Stimulated activated naive CD8-positive, alpha-beta T cell treated with anti-CD3 and anti-CD28 coated beads, Interleukin-15, amount 100 ng/mL, for 72 hours (primary cell): Measurements from ENCODE around the gene C15orf39.
A peak's percentile ranks its signal among the peaks of the same experiment; 100 is the strongest.
"Not testable (repeated sequence)": the region's sequence is repeated elsewhere in the genome, so short reads cannot be mapped to it uniquely, and the experiment has no call there.

Experiments
- ATAC-seq: fragments of 150-1000 bp; cut with Tn5 transposase; 2 replicates; pipeline ENCODE4 v1.10.0; 2021; ENCODE audit warnings: mild to moderate bottlenecking, moderate library complexity
- DNase-seq, 2 donors: peaks; one replicate each; pipeline ENCODE4 v3.0.0; 2021 to 2022
- H3K27ac Mint-ChIP-seq, 2 donors: one replicate each; pipeline ENCODE4 v1.8.0; 2022; ENCODE audit warnings: mild to moderate bottlenecking in 2 of 2, mixed read lengths in 2 of 2, moderate library complexity in 2 of 2
- H3K27me3 Mint-ChIP-seq: one replicate; pipeline ENCODE4 v1.8.0; 2022; ENCODE audit warnings: mixed read lengths
- H3K4me1 Mint-ChIP-seq: one replicate; pipeline ENCODE4 v1.8.0; 2022; ENCODE audit warnings: mild to moderate bottlenecking, mixed read lengths
- H3K4me3 Mint-ChIP-seq, 2 donors: one replicate each; pipeline ENCODE4 v1.8.0; 2022; ENCODE audit warnings: mild to moderate bottlenecking in 2 of 2, mixed read lengths in 2 of 2, moderate library complexity in 1 of 2
- H3K9me3 Mint-ChIP-seq, 2 donors: one replicate each; pipeline ENCODE4 v1.8.0; 2022; ENCODE audit warnings: mixed read lengths in 2 of 2

Gene C15orf39

DNA sequence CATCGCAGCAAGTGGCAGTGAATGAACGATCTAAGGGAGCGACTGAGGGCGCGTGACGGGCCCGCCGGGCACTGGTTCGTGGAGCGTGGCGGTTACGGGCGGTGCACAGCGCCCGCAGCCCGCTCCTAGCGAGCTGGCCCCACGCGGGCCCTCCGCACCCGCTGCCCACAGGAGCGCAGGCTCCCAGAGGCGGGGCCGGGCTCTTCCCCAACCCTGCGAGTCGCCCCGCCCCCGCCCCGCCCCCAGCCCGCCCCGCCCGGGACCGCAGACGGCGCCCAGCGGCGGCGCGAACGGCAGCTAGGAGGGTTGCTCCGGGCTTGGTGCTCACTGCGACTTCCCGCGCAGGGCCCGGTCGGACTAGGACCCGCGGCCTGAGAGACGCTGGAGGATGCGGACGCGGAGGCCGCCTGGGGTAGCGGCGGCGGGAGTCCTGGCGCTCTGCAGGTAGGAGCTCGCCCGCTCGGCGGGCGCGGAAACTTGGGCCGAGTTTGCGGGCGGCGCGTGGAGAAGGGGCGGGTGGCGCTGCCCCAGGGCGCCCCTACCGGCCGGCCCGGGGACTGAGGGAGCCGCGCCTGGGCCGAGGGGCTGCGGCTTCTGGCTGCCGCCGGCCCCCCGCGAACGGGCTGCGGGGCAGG, at the start of gene C15orf39:
Gene C15orf39, plus strand, starts transcription at position 267 of the 635 bp plus-strand sequence. CDS start 4,167 bp downstream, outside the sequence.
- Mint-ChIP-seq H3K4me1 (peaks cover 71% of the 10 kb centered on the region), H3K27ac (peak within 1 kb of the TSS; percentile 82 to 99), H3K9me3 (no peaks in the 10 kb centered on the region), H3K4me3 (peak within 1 kb of the TSS; percentile 89 to 95), H3K27me3 (no peaks in the 10 kb centered on the region)
- DNase-seq: peak; percentile 77 to 87
- ATAC-seq: peak; percentile 68

DNA sequence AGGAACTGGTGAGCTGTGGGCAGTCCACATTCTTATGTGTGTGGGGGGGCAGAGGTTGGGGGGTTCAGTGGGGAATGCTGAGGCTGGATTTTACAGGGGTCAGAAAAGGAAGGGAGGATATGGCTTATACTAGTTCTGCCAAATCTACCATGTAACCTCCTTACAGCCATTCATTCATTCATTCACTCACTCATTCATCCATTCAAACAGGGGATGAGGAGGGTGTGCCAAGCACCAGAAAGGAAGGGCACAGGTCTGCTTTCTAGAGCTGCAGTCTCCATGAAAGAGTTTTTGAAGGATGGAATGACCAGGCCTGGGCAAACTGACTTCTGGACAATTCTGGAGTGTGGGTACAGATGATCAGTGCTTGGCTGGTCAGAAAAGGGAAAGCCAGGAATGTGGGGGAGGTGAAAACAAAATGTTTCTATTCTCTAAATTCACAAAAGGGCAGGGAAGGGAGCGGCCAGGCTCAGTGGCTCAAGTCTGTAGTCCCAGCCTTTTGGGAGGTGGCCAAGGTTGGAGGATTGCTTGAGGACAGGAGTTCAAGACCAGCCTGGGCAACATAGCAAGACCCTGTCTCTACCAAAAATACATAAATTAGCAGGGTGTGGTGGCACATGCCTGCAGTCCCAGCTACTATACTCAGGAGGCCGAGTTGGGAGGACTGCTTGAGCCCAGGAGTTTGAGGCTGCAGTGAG, 49.2 kb upstream of the C15orf39 start:
- no peak overlapping the region for H3K4me3 Mint-ChIP-seq
- no peak for ATAC-seq

DNA sequence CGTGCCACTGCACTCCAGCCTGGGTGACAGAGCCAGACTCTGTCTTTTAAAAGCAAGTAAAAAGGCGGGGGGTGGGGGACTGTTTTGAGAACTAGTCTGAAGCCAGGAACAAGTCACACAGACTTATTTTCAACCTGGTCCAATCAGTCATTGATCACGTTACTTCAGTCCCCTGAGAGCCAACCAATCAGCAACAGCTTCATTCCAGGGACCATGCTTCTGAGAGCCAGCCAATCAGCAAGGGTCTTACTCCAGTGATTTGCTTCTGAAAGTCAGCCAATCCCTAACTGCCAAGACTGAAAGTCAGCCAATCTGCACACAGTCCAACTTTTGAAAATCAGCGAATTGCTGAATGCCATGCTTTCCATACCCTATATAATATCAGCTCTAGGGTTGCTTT, 48.6 kb upstream of the C15orf39 start:
- H3K27me3 Mint-ChIP-seq: peaks cover 23% of the 10 kb centered on the region
- DNase-seq: no peak
- H3K4me3 Mint-ChIP-seq: no peak overlapping the region
- H3K4me1 Mint-ChIP-seq: peaks cover 43% of the 10 kb centered on the region
- peak; percentile 15 for ATAC-seq
- H3K9me3 Mint-ChIP-seq: peaks cover 6 to 16% of the 10 kb centered on the region in 2 donors
- peak overlapping the region in 1 of 2 donors; percentile 46 for H3K27ac Mint-ChIP-seq

More for the DNA sequence above, 49.2 kb upstream of the C15orf39 start:
- H3K9me3 Mint-ChIP-seq: peaks cover 6 to 16% of the 10 kb centered on the region in 2 donors
- H3K4me1 Mint-ChIP-seq: peaks cover 43% of the 10 kb centered on the region
- peaks cover 23% of the 10 kb centered on the region for H3K27me3 Mint-ChIP-seq
- no peak for DNase-seq
- no peak overlapping the region for H3K27ac Mint-ChIP-seq

DNA sequence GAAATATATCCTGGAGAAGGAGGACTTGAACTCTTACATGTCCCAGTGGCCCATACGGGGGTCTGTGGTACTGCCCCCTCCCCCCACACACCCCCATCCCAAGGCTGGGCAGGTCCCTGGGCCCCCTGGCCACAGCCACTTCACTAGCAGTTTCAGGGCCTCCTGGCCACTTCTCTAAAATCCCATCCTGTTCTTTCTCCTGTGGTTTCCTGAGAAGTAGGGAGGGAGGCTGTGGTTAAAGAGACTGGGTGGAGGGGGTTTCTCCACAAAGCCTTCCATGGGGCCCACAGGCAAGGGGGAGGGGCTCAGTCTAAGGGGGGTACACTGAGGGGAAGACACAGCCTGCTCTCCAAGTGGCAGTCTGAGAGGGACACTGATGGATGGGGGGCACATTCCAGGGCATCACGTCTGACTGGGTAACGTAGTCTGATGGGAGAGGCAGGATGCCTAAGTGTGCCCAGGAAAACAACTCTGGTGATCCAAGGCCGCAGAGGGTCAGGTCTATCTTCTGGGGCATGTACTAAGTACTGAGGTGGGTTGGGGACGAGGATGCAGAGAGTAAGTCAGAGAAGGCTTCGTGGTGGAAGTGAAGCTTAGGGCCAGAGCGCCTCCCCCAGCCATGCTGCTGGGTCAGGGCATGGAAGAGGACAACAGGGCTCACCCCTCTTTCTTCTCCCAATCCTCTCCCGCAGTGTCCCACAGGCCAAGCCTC, 48.0 kb upstream of the C15orf39 start:
- peak overlapping the region; percentile 19 to 38 for H3K27ac Mint-ChIP-seq
- peaks cover 43% of the 10 kb centered on the region for H3K4me1 Mint-ChIP-seq
- H3K9me3 Mint-ChIP-seq: peaks cover 6 to 16% of the 10 kb centered on the region in 2 donors
- ATAC-seq: peak; percentile 21
- H3K4me3 Mint-ChIP-seq: peak overlapping the region; percentile 2 to 10
- H3K27me3 Mint-ChIP-seq: peaks cover 23% of the 10 kb centered on the region
- no peak for DNase-seq

DNA sequence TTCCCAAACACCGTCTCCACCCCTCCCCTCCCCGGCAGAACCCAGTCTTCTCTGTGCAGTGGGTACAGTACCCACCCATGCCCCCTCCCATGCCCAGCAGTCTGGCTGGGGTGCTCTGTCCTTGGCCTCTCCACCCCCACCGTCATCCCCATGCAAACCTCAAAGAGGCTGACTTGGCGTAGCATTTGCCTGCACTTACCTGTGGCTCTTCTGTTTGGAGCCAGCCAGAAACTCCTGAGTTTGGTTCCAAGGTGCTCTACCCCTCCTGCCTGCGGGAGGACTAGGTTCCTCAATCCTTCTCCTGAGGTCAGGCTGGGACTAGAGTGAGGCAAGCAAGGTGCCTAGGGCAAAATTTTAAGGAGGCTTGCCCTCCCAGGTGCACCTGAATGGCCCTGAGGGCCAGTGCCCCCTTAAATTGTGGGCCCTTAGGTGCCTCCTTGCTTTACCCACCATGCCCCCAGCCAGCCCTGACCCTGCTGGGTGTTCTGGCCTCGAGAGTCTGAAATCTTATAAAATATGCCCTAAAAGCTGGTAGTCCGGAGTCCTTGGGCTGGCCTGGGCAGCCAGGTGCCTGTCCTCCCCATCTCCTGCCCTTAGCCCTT, 47.1 kb upstream of the C15orf39 start:
- DNase-seq (no peak), ATAC-seq (no peak)
- Mint-ChIP-seq H3K27me3 (peaks cover 23% of the 10 kb centered on the region), H3K27ac (peak overlapping the region in 1 of 2 donors; percentile 69), H3K9me3 (peaks cover 6 to 15% of the 10 kb centered on the region in 2 donors), H3K4me3 (no peak overlapping the region), H3K4me1 (peaks cover 43% of the 10 kb centered on the region)

DNA sequence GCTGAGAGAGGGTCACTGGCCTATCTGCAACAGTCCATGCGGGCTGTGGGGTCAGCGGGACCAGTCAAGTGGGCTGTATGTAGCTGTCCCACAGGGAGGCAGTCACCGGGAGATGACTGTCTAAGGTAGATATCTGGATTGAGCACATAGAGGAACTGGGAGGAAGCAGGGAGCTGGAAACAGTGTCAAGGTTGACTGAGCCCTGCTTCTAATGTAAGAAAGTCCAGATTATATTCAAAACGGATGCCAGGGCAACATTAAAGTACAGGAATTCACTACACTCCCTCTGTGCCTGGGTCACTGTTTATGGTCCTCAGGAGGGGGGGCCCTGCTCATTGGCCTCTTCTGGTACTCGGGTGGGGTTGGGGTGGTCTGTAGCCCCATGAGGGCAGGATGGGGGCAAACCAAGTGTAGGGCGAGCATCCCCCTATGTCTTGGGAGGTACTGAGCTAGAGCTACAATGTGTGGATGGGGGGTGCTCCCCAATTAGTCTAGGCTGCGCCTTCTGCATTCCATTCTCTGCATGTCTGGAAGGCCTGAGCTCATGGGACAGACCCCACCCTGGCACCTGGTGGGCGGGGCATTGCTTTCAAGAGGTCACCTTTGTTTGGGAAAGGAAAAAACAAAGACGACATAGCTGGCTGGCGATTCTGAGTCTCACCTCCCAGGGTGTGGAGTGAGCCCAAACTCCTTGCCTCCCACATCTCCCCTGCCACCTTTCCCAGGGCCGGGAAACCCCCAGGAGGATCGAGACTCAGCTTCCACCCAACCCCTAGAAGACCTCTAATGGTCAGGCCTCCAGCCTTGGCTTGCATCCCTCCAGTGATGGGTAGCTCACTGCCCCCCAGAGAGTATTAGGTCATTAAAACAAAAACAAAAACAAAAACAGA, 45.1 kb upstream of the C15orf39 start:
- H3K27ac Mint-ChIP-seq: peak overlapping the region in 1 of 2 donors; percentile 34

DNA sequence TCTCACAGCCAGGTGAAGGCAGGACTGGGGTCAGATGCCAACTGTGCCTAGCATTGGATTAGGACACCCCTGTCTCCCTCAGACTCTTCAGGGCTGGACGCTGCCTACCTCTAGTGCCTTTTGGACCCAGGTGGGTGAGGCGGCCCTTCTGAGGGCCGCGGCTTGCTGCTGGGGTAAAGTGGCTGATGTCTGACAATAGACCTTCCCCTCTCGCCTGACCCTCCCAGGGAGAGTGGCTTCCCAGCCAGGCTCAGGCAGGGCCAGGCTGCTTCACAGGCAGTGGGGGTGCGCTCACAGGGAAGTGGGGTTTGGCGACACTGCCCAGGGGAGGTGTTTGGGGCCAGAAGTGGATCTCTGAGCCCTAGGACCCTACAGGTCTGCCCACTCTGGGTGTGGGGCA, 43.3 kb upstream of the C15orf39 start:
- Mint-ChIP-seq H3K4me1 (peaks cover 14% of the 10 kb centered on the region), H3K9me3 (no peaks in the 10 kb centered on the region), H3K27ac (no peak overlapping the region), H3K27me3 (peaks cover 21% of the 10 kb centered on the region), H3K4me3 (no peak overlapping the region)
- ATAC-seq: no peak
- no peak for DNase-seq

More for the DNA sequence above, 45.1 kb upstream of the C15orf39 start:
- ATAC-seq (no peak), DNase-seq (no peak)
- H3K9me3 Mint-ChIP-seq: peaks cover 0 to 5% of the 10 kb centered on the region in 2 donors
- H3K4me1 Mint-ChIP-seq: peaks cover 28% of the 10 kb centered on the region
- H3K27me3 Mint-ChIP-seq: peaks cover 23% of the 10 kb centered on the region
- no peak overlapping the region for H3K4me3 Mint-ChIP-seq

DNA sequence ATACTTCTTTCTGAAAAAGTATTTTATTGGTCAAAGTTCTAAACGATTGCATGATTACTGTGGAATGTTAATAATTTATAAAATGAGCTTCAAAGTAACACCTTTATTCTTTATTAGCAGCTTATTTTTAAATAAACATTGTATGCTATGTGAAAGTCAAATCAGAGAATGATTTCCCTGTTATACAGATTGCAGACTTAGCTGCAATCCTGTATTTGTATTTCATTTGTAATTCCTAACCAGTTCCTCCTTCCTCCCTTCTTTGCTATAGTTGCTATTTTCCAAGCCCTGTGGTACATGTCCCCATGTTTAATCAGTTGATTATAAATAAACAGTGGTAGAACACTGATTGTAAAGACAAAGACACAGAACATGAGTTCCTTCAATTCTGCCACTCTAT, 42.4 kb upstream of the C15orf39 start:
- peaks cover 5% of the 10 kb centered on the region for H3K4me1 Mint-ChIP-seq
- peaks cover 13% of the 10 kb centered on the region for H3K27me3 Mint-ChIP-seq
- no peak overlapping the region for H3K27ac Mint-ChIP-seq
- H3K9me3 Mint-ChIP-seq: no peaks in the 10 kb centered on the region
- H3K4me3 Mint-ChIP-seq: no peak overlapping the region
- DNase-seq (no peak), ATAC-seq (no peak)

DNA sequence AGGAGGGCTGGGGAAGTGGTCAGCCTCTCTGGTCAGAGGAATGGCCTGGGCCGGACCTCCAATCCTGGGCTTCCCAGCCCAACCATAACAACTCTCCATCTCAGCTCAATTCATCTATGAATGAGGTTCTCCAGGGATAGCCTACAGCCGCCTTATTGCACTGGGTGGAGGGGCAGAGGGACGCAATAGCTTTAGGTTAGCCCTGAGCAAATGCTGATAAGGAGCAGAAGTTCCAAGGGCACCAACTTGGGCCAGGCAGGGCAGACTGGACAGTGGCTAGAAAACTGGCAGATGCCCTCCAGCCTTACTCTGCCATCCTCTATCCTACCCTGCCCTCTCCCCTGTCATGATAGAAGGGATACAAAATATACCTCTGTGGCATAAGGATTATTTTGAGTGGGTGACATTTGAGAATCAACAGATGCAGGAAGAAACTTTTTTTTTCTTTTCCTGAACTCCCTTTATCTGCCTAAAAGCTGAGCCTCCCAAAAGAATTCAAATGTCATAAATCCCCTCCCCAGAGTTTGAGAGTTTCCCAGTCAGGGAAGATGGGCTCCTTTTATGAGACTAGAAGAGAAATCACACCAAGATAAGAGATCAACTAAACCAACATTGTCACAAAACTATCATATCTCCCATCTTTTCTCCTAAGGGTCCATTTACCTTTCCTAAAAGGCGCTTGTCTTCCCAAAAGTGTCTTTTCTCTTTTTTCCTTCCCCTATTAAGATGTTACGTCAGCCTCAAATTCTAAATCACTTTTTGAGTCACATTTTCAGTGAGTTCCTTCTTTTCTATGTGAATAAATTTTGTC, 40.4 kb upstream of the C15orf39 start:
- Mint-ChIP-seq H3K9me3 (no peaks in the 10 kb centered on the region), H3K4me1 (peaks cover 6% of the 10 kb centered on the region), H3K27me3 (peaks cover 3% of the 10 kb centered on the region), H3K4me3 (no peak overlapping the region), H3K27ac (no peak overlapping the region)
- ATAC-seq (no peak), DNase-seq (no peak)

DNA sequence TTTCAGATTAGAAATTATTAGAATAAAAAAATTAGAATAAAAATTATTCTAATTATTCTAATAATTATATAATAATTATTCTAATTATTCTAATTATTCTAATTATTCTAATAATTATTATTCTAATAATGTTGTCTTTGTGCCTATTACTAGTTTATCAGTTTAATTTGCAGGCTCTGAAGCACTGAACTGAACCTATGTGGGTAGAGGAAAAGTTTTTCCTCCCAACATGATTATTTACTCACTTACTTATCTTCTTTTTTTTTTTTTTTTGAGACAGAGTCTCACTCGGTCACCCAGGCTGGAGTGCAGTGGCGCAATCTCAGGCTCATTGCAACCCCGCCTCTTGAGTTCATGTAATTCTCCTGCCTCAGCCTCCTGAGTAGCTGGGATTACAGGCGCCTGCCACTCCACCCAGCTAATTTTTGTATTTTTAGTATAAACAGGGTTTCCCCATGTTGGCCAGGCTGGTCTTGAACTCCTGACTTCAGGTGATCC, 39.7 kb upstream of the C15orf39 start:
- ATAC-seq (no peak), DNase-seq (no peak)
- Mint-ChIP-seq H3K27ac (no peak overlapping the region), H3K9me3 (no peaks in the 10 kb centered on the region), H3K4me3 (no peak overlapping the region), H3K27me3 (peaks cover 9% of the 10 kb centered on the region), H3K4me1 (peaks cover 6% of the 10 kb centered on the region)

DNA sequence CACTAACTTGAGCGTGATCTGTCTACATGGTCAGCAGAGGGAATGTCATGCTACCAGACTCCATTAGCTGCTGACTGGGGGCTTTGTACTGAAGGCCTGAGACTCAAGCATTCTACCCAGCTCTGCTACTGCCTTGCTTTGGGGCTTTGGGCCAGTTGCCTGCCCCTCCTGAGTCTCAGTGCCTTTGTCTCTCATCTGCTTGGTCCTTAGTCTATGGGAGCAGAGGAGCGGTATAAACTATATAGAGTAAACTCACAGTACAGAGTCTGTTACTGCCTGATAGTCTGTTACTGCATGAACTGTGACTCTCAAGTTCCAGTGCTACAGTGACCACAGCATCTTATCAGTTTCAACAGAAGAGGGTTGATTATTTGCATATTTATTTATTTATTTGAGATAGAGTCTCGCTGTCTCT, 38.5 kb upstream of the C15orf39 start:
- H3K4me3 Mint-ChIP-seq: no peak overlapping the region
- no peak overlapping the region for H3K27ac Mint-ChIP-seq
- H3K27me3 Mint-ChIP-seq: peaks cover 9% of the 10 kb centered on the region
- H3K4me1 Mint-ChIP-seq: peaks cover 13% of the 10 kb centered on the region
- ATAC-seq (no peak), DNase-seq (no peak)
- no peaks in the 10 kb centered on the region for H3K9me3 Mint-ChIP-seq

DNA sequence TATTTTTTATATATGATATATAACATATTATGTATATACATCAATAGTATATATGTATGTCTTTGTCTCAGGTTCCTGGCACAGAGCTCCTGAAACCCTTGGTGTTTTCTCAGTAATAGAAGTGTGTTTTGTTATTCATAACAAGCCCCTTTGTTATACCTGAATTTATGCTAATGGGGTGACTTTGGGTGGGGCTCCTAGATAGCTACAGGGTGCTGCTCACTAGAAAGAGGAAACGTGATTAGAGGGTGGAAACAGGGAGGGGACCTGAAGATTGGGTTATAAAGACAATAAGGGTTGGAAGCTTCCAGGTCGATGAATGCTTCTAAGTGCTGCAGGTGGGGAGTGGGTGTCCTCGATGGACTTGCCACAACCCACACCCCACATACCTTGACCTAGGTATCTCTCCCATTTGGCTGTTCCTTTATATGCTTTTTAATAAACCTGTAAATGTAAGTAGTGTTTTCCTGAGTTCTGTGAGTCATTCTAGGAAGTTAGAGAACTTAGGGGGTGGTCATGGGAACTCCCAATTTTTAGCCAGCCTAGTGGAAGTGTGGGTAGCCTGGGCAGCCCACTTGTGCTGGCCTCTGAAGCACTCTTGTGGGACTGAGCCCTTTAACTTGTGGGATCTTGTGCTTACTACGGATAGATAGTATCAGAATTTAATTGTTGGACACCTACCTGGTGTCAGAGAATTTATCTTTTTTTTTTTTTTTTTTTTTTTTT, 36.9 kb upstream of the C15orf39 start:
- H3K4me3 Mint-ChIP-seq: no peak overlapping the region
- H3K9me3 Mint-ChIP-seq: peaks cover 10% of the 10 kb centered on the region in 2 donors
- no peak overlapping the region for H3K27ac Mint-ChIP-seq
- no peak for ATAC-seq
- H3K4me1 Mint-ChIP-seq: peaks cover 13% of the 10 kb centered on the region
- no peak for DNase-seq
- peaks cover 20% of the 10 kb centered on the region for H3K27me3 Mint-ChIP-seq

DNA sequence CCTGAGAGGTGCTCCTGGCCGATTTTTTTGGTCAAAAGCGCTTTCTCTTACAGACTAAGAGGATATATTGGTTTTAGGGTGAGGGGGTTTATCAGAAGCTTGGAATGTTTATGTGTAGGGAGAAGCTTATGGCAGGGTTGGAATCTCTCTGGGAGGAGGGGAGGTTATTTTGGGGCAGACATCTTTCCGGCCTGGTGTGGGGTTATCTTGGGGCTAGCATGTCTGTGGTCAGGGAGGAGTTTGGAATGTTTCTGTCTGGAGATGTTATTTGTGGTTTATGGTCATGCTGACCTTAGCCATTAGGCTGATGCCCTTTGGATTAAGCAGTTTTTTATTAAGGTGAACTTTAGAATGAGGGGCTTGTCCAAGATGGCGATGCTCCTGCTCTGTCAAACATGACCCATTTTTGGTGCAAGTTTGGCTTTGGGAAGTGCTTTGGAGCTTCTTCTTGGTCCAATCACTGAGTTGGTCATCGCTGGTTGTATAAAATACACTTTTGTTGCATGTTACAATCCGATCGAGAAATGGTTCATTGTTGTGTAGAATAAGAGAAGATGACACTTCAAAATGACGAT, 35.1 kb upstream of the C15orf39 start:
- H3K9me3 Mint-ChIP-seq: peaks cover 10 to 12% of the 10 kb centered on the region in 2 donors
- not testable (repeated sequence) for DNase-seq, H3K27ac Mint-ChIP-seq, ATAC-seq, H3K4me3 Mint-ChIP-seq
- H3K4me1 Mint-ChIP-seq: peaks cover 27% of the 10 kb centered on the region
- H3K27me3 Mint-ChIP-seq: peaks cover 20% of the 10 kb centered on the region
